Measurements from ENCODE around the gene S1PR1.
"Not testable (repeated sequence)": the region's sequence is repeated elsewhere in the genome, so short reads cannot be mapped to it uniquely, and the experiment has no call there.

The S1PR1 gene

GRCh38 chr1:101220906-101221305, 15.9 kb upstream of the S1PR1 start:
- no peak for DNase-seq

GRCh38 chr1:101221945-101222429, 14.8 kb upstream of the S1PR1 start:
- DNase-seq = no peak

GRCh38 chr1:101227837-101228236, 9.0 kb upstream of the S1PR1 start:
- no peak for DNase-seq

GRCh38 chr1:101228424-101229134, 8.2 kb upstream of the S1PR1 start:
- DNase-seq = no peak

DNA sequence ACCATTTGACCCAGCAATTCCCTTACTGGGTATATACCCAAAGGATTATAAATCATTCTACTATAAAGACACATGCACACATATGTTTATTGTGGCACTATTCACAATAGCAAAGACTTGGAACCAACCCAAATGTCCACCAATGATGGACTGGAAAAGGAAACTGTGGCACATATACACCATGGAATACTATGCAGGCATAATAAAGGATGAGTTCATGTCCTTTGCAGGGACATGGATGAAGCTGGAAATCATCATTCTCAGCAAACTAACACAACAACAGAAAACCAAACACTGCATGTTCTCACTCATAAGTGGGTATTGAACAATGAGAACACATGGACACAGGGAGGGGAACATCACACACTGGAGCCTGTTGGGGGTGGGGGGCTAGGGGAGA, 4.6 kb upstream of the S1PR1 start:
- DNase-seq = not testable (repeated sequence)

- DNase-seq = no peak
Observed at GRCh38 chr1:101233495-101233894, 3.3 kb upstream of the S1PR1 start.

- no peak for DNase-seq
Observed at GRCh38 chr1:101235216-101235695, 1.6 kb upstream of the S1PR1 start.

DNA sequence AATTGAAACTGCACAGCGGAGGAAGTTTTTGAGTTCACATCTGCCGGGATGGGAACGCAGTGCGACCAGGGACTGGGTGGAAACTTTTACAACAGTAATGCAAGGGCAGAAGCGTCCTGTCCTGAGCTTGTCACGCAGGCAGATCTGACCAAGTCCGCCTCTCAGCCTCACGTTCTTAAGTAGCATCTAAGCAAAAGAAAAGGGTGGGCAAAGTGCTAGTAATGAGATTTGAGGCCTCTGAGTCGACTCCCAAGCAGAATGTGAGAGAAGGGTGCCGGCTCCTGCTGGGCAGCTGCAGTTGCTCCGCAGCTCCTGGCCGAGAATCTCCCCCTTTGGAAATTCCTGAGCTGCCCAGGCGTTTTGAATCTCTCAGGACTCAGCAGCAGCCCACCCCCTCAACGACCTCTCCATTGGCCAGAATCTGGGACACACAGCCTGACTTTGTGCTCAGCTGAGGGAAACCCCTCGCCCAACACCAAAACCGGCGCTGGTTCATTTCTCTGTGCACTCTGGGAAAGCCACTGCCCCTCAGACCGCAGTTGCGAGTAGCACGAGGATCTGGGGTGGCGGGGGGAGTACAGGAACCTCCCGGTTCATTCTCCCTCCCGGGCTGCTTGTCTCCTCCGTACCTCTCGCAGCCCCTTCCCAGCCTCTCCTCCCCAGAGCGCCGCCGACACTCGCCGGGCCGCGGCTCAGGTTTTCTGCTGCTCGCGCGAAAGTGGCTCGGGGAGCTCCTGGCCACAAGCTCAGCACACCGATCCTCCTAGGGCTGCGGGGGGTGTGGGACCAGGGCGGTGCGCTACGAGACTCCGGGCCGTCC, 913 bp upstream of the S1PR1 start:
- DNase-seq = no peak

DNA sequence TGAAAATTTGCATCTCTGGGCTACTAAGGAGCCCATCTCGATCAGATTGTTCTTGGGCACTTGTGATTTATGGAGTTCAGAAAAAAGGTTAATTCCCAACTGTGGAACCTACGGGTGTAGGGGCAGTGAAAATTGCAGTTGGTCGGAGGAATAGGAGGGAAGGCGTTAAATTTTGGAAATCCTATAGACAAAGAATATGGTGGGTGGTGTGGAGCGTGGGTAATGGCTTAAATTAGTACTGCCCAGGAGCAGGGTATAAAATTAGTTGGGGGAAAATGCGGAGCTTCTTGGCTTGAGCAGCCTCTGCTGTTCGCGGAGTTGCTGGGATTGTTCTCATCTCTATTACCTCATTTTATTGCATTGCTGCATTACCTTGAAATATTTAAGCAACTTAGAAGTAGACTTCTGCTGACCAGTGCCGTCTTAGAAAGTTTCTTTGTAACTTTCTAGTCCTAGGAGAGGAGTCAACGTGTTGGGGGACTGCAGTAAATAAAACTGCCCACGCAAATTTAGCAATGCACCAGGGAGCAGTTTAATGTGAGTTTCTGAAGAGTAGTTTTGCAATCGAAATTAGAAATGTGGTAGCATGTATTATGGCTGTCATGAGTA, 514 bp downstream of the S1PR1 start:
- DNase-seq = no peak

GRCh38 chr1:101238031-101238628, 1.3 kb downstream of the S1PR1 start:
- no peak for DNase-seq

GRCh38 chr1:101238681-101239094, 1.9 kb downstream of the S1PR1 start:
- peak; percentile 27 for DNase-seq

GRCh38 chr1:101239095-101240040, 2.5 kb downstream of the S1PR1 start:
- no peak for DNase-seq

DNA sequence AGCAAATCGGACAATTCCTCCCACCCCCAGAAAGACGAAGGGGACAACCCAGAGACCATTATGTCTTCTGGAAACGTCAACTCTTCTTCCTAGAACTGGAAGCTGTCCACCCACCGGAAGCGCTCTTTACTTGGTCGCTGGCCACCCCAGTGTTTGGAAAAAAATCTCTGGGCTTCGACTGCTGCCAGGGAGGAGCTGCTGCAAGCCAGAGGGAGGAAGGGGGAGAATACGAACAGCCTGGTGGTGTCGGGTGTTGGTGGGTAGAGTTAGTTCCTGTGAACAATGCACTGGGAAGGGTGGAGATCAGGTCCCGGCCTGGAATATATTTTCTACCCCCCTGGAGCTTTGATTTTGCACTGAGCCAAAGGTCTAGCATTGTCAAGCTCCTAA, 3.2 kb downstream of the S1PR1 start:
- no peak for DNase-seq

- DNase-seq = no peak
Observed at GRCh38 chr1:101241485-101242225, 4.8 kb downstream of the S1PR1 start.

GRCh38 chr1:101242324-101243050, 5.7 kb downstream of the S1PR1 start:
- no peak for DNase-seq

- no peak for DNase-seq
Observed at GRCh38 chr1:101243751-101244150, 6.9 kb downstream of the S1PR1 start.

DNA sequence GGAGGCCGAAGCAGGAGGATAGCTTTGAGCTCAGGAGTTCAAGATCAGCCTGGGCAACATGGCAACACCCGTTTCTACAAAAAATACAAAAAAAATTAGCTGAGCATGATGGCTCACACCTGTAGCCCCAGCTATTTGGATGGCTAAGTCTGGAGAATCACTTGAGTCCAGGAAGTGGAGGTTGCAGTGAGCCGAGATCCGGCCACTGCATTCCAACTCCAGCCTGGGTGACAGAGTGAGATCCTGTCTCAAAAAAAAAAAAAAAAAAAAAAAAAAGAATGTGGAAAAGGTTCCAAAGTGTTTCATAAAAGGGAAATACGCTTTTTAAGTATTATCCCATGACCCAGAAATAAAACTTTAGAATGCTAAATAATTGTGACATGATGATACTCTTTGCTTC, 8.0 kb downstream of the S1PR1 start:
- DNase-seq = no peak

DNA sequence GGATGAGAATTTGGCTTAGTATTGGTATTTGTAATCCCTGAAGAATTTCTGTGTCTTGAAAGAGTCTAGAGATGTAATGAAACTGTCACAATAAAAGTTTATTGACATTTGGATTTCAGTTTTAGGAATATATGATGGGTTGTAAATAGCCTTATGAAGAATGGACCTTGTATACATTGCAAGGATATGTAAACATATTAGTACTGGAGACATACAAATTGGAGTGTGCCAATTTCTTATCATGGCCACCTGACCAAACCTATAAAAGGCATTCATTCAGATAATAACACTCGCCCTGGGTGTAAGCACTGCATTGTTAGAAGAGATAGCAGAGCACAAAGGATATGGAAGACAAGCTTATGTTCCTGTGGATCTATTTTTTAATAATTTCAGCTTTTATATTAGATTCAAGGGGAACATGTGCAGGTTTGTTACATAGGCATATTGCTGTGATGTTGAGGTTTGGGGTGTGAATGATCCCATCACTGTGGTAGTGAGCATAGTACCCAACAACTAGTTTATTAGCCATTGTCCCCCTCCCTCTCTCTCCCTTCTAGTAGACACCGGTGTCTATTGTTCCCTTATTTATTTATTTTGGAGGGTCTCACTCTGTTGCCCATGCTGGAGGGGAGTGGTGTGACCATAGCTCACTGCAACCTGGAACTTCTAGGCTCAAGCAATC, 8.6 kb downstream of the S1PR1 start:
- DNase-seq = no peak

DNA sequence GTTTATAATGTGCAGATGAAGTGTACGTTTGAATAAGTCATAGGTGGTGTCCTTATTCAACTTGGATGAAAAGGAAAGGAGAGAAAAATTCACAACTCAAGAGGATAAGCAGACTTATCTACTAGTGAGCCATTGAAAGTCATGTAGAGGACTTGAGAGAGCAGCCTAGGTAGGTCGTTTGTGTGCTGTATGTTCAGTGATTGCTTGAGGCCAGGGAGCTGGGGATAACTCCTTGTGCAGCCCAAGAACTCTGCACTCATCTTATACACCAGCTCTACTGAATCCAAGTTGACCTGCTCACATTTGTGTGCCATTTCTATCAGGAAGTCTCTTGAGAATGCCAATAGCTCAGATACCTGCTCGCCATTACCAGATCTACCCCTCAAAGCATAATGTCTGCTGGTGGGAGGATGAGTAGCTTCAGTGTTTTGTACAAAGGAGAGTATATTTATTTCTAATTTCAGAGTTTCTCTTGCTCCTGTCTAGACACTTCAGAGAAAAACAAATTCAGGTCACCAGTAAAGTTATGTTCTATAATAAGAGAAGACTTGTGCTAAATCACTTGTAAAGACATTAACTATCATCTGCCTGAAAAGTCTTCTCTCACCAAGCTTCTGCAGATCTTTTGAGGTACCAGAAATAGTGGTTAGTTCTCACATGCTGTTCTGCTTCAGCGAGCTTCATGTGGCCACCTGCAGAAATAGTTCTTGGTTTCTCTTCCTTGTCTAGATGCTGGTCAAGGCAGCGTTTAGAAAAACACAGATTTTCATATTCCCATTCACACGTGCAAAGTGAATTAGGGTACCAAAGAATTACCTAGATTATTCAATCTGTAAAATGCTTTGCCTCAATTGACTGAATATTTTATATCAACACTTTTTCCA, 10.8 kb downstream of the S1PR1 start:
- no peak for DNase-seq
